ENCODE measurements around the gene FAM53C.

- no peak for TF ChIP-seq EP300 (IDR thresholded peaks at IDR 0.05; ENCODE audit: borderline replicate concordance)
- no peak for TF ChIP-seq TCF12 (IDR thresholded peaks at IDR 0.05; ENCODE audit: low read depth)
- no peak for TF ChIP-seq USF1 (IDR thresholded peaks at IDR 0.05)
- TF ChIP-seq REST (IDR thresholded peaks at IDR 0.05; ENCODE audit: low read depth), result no peak
Measured at GRCh38 chr5:138372225-138372624, 34.2 kb downstream of the FAM53C start.
